ENCODE results near the gene GPR142.

GRCh38 chr17:74367206-74367605, at the start of gene GPR142:
- TF ChIP-seq EZH2 (IDR thresholded peaks at IDR 0.05; ENCODE audit: low read length) (no peak), CTCF (optimal IDR thresholded peaks at IDR 0.05 in 1 of 3, IDR thresholded peaks at IDR 0.05 in 1 of 3, conservative IDR thresholded peaks at IDR 0.05 in 1 of 3; ENCODE audit: extremely low read depth in 1 of 3, insufficient read depth in 2 of 3, low read length in 3 of 3) (no peak)

All from keratinocyte (primary cell).